ENCODE results near the gene DPP6.

- TF ChIP-seq CTCF (IDR thresholded peaks at IDR 0.05) (no peak), EZH2 (IDR thresholded peaks at IDR 0.05; ENCODE audit: borderline replicate concordance, insufficient read depth, low read depth, low read length, poor library complexity, severe bottlenecking) (no peak)
Measured at GRCh38 chr7:154902600-154903082, 850.4 kb downstream of the DPP6 start.

Measured in B cell (primary cell).